Naive thymus-derived CD4-positive, alpha-beta T cell (primary cell): Measurements from ENCODE around the gene TRIM59. TPM values are rescaled to one million over a fixed set of nuclear protein-coding genes. Genes with fewer than 3 reads are reported as not detected.

Experiments used
- ATAC-seq: fragments of 150-1000 bp; cut with Tn5 transposase; 2 replicates; pipeline ENCODE4 v1.10.0; 2021; ENCODE audit warnings: mild to moderate bottlenecking, moderate library complexity
- CTCF ChIA-PET: fragments of 350-600 bp; sonication (Branson Sonifier 250); formaldehyde crosslinking; loops from one replicate; lab custom pipeline; 2021; ENCODE audit warnings: antibody characterized with exemption; lab: Charles Lee
- POLR2A ChIA-PET: fragments of 350-600 bp; sonication (Branson Sonifier 250); formaldehyde crosslinking; loops from one replicate; lab custom pipeline; 2021; ENCODE audit warnings: antibody characterized with exemption, inconsistent platforms; lab: Charles Lee
- DNase-seq, 9 donors: peaks; one replicate each; pipeline versions ENCODE4 v3.0.0 to v3.0.0-alpha.2; 2020 to 2022; ENCODE audit warnings: mixed read lengths in 1 of 9
- H3K27ac ChIP-seq: one replicate; pipeline ENCODE4 v1.7.0; 2013; ENCODE audit warnings: mild to moderate bottlenecking, low read depth, low read length, moderate library complexity
- H3K27me3 ChIP-seq, 2 donors: one replicate each; pipeline ENCODE4 v1.7.0; 2013; ENCODE audit warnings: low read length in 2 of 2, mild to moderate bottlenecking in 2 of 2, moderate library complexity in 2 of 2; ENCODE audit not compliant: control insufficient read depth in 2 of 2, insufficient read depth in 2 of 2
- H3K36me3 ChIP-seq, 3 experiments: 1 replicate in 2 of 3; 2 replicates in 1 of 3; pipeline ENCODE4 v1.7.0; 2013; ENCODE audit warnings: low read length in 3 of 3, mild to moderate bottlenecking in 3 of 3, moderate library complexity in 1 of 3; ENCODE audit not compliant: insufficient read depth in 3 of 3, control insufficient read depth in 2 of 3
- H3K4me1 ChIP-seq, 2 donors: one replicate each; pipeline ENCODE4 v1.7.0; 2013; ENCODE audit warnings: low read length in 2 of 2, mild to moderate bottlenecking in 2 of 2, moderate library complexity in 1 of 2; ENCODE audit not compliant: control insufficient read depth in 2 of 2, insufficient read depth in 2 of 2
- H3K4me3 ChIP-seq: 2 replicates; pipeline ENCODE4 v1.7.0; 2013; ENCODE audit warnings: mild to moderate bottlenecking, low read length
- H3K9me3 ChIP-seq, 3 experiments: 1 replicate in 2 of 3; 2 replicates in 1 of 3; pipeline ENCODE4 v1.7.0; 2013; ENCODE audit warnings: low read length in 3 of 3; ENCODE audit not compliant: control insufficient read depth in 2 of 3
- H3K27ac Mint-ChIP-seq, 9 donors: one replicate each; pipeline ENCODE4 v1.8.0; 2020 to 2022; ENCODE audit warnings: mixed read lengths in 9 of 9, mild to moderate bottlenecking in 8 of 9, moderate library complexity in 5 of 9, inconsistent platforms in 2 of 9
- H3K27me3 Mint-ChIP-seq, 5 donors: one replicate each; pipeline ENCODE4 v1.8.0; 2021 to 2022; ENCODE audit warnings: mixed read lengths in 5 of 5, mild to moderate bottlenecking in 1 of 5
- H3K36me3 Mint-ChIP-seq, 5 donors: one replicate each; pipeline ENCODE4 v1.8.0; 2020 to 2022; ENCODE audit warnings: mixed read lengths in 5 of 5, mild to moderate bottlenecking in 3 of 5, inconsistent platforms in 1 of 5
- H3K4me1 Mint-ChIP-seq, 7 donors: one replicate each; pipeline ENCODE4 v1.8.0; 2020 to 2022; ENCODE audit warnings: mixed read lengths in 7 of 7, mild to moderate bottlenecking in 3 of 7, inconsistent platforms in 1 of 7
- H3K4me3 Mint-ChIP-seq, 10 donors: one replicate each; pipeline ENCODE4 v1.8.0; 2020 to 2022; ENCODE audit warnings: mild to moderate bottlenecking in 10 of 10, mixed read lengths in 10 of 10, moderate library complexity in 6 of 10, inconsistent platforms in 2 of 10
- H3K9me3 Mint-ChIP-seq, 11 donors: one replicate each; pipeline ENCODE4 v1.8.0; 2020 to 2022; ENCODE audit warnings: mixed read lengths in 11 of 11, mild to moderate bottlenecking in 4 of 11, inconsistent platforms in 1 of 11, moderate library complexity in 1 of 11
- intact Hi-C, 2 donors: fragments of 100-400 bp; cut with micrococcal nuclease; formaldehyde crosslinking; loops; one replicate each; pipeline ENCODE4 v1.15.1; 2023
- polyA plus RNA-seq, 2 donors: library from polyadenylated mRNA; unstranded; fragments of 300-500 nt; fragmentation: Illumina TruSeq; gene quantifications; one replicate each; pipeline ENCODE4 v1.2.3, GENCODE V29; 2021
- total RNA-seq, 6 experiments: library from RNA in 5 of 6; stranded (reverse) in 5 of 6; gene quantifications; 1 replicate in 5 of 6; 2 replicates in 1 of 6; pipeline ENCODE4 v1.2.3 and lab custom pipeline; 2021 to 2026

The TRIM59 gene
- total and polyA plus RNA-seq, 7 experiments from 2014 or later = 9.8 to 49.2 (median 17.5) TPM

- no peaks in the 10 kb centered on the region for H3K9me3 ChIP-seq
- H3K4me3 ChIP-seq = no peak overlapping the region
- ChIA-PET POLR2A (no interaction called here), CTCF (no interaction called here)
- Mint-ChIP-seq H3K4me1 (peaks cover 0 to 9% (median 5%) of the 10 kb centered on the region in 7 donors), H3K27me3 (peaks cover 3 to 26% (median 10%) of the 10 kb centered on the region in 5 donors), H3K36me3 (no peaks in the 10 kb centered on the region), H3K4me3 (no peak overlapping the region), H3K27ac (no peak overlapping the region), H3K9me3 (peaks cover 0 to 4% (median 0%) of the 10 kb centered on the region in 11 donors)
- no peaks in the 10 kb centered on the region for H3K36me3 ChIP-seq
- no peak overlapping the region for H3K27ac ChIP-seq
- H3K4me1 ChIP-seq = no peaks in the 10 kb centered on the region
- no peaks in the 10 kb centered on the region for H3K27me3 ChIP-seq
- no peak for DNase-seq
- ATAC-seq = no peak
- intact Hi-C loops = loop anchor here in 1 of 2 donors (10.0 kb wide), 2 partner anchors 256 to 1216 kb away; partner anchors contain the start of gene C3orf80
These were observed 31.3 kb upstream of the TRIM59 start for GRCh38 chr3:160480931-160481330.

- no peaks in the 10 kb centered on the region for H3K36me3 Mint-ChIP-seq
- CTCF ChIA-PET = no interaction called here
- H3K4me1 Mint-ChIP-seq = no peaks in the 10 kb centered on the region
- H3K27ac Mint-ChIP-seq = no peak overlapping the region
- no peak for DNase-seq
- POLR2A ChIA-PET = no interaction called here
- H3K27me3 Mint-ChIP-seq = peaks cover 3 to 24% (median 17%) of the 10 kb centered on the region in 5 donors
- Histone ChIP-seq H3K27me3 (no peaks in the 10 kb centered on the region), H3K36me3 (no peaks in the 10 kb centered on the region), H3K27ac (no peak overlapping the region), H3K4me3 (no peak overlapping the region), H3K4me1 (no peaks in the 10 kb centered on the region), H3K9me3 (no peaks in the 10 kb centered on the region)
- ATAC-seq = no peak
- H3K4me3 Mint-ChIP-seq = no peak overlapping the region
- peaks cover 0 to 4% (median 0%) of the 10 kb centered on the region in 11 donors for H3K9me3 Mint-ChIP-seq
- intact Hi-C loops = no loop called here
These were observed 29.8 kb upstream of the TRIM59 start for GRCh38 chr3:160479376-160479775.

GRCh38 chr3:160478338-160478737 lies 28.8 kb upstream of the TRIM59 start:
- POLR2A ChIA-PET = no interaction called here
- Histone ChIP-seq H3K4me3 (no peak overlapping the region), H3K27ac (no peak overlapping the region), H3K27me3 (no peaks in the 10 kb centered on the region), H3K4me1 (no peaks in the 10 kb centered on the region), H3K9me3 (no peaks in the 10 kb centered on the region), H3K36me3 (no peaks in the 10 kb centered on the region)
- intact Hi-C loops = no loop called here
- no peak for ATAC-seq
- H3K27me3 Mint-ChIP-seq = peaks cover 3 to 20% (median 17%) of the 10 kb centered on the region in 5 donors
- CTCF ChIA-PET = no interaction called here
- H3K4me1 Mint-ChIP-seq = no peaks in the 10 kb centered on the region
- H3K27ac Mint-ChIP-seq = no peak overlapping the region
- H3K9me3 Mint-ChIP-seq = peaks cover 0 to 4% (median 0%) of the 10 kb centered on the region in 11 donors
- no peak for DNase-seq
- no peaks in the 10 kb centered on the region for H3K36me3 Mint-ChIP-seq
- no peak overlapping the region for H3K4me3 Mint-ChIP-seq

- no peaks in the 10 kb centered on the region for H3K4me1 Mint-ChIP-seq
- ATAC-seq = no peak
These were observed 28.2 kb upstream of the TRIM59 start for GRCh38 chr3:160477750-160478149.

GRCh38 chr3:160475884-160476283 lies 26.3 kb upstream of the TRIM59 start:
- no peak overlapping the region for H3K4me3 Mint-ChIP-seq
- intact Hi-C loops = no loop called here
- H3K36me3 ChIP-seq = no peaks in the 10 kb centered on the region
- H3K9me3 ChIP-seq = peaks cover 0 to 3% (median 0%) of the 10 kb centered on the region in 3 experiments
- H3K27me3 ChIP-seq = no peaks in the 10 kb centered on the region
- H3K36me3 Mint-ChIP-seq = peaks cover 0 to 4% (median 0%) of the 10 kb centered on the region in 5 donors
- H3K9me3 Mint-ChIP-seq = peaks cover 0 to 6% (median 3%) of the 10 kb centered on the region in 11 donors
- H3K4me1 ChIP-seq = no peaks in the 10 kb centered on the region
- POLR2A ChIA-PET = no interaction called here
- no peaks in the 10 kb centered on the region for H3K4me1 Mint-ChIP-seq
- CTCF ChIA-PET = no interaction called here
- ATAC-seq (no peak), DNase-seq (no peak)
- H3K27ac ChIP-seq = no peak overlapping the region
- H3K27ac Mint-ChIP-seq = no peak overlapping the region
- H3K27me3 Mint-ChIP-seq = peaks cover 3 to 16% (median 8%) of the 10 kb centered on the region in 5 donors
- no peak overlapping the region for H3K4me3 ChIP-seq

More at GRCh38 chr3:160477750-160478149, 28.2 kb upstream of the TRIM59 start:
- no peak overlapping the region for H3K4me3 ChIP-seq
- H3K27ac ChIP-seq = no peak overlapping the region
- no peak overlapping the region for H3K4me3 Mint-ChIP-seq
- intact Hi-C loops = no loop called here
- H3K27ac Mint-ChIP-seq = no peak overlapping the region
- no peaks in the 10 kb centered on the region for H3K4me1 ChIP-seq
- no peaks in the 10 kb centered on the region for H3K36me3 Mint-ChIP-seq
- H3K9me3 ChIP-seq = no peaks in the 10 kb centered on the region
- no peaks in the 10 kb centered on the region for H3K36me3 ChIP-seq
- DNase-seq = no peak
- H3K27me3 ChIP-seq = no peaks in the 10 kb centered on the region
- H3K9me3 Mint-ChIP-seq = peaks cover 0 to 2% (median 0%) of the 10 kb centered on the region in 11 donors
- H3K27me3 Mint-ChIP-seq = peaks cover 3 to 20% (median 12%) of the 10 kb centered on the region in 5 donors
- ChIA-PET POLR2A (no interaction called here), CTCF (no interaction called here)

GRCh38 chr3:160475153-160475552 lies 25.6 kb upstream of the TRIM59 start:
- ChIA-PET POLR2A (no interaction called here), CTCF (no interaction called here)
- H3K27me3 Mint-ChIP-seq = peaks cover 3 to 16% (median 7%) of the 10 kb centered on the region in 5 donors
- ATAC-seq (no peak), DNase-seq (no peak)
- intact Hi-C loops = no loop called here
- H3K27me3 ChIP-seq = no peaks in the 10 kb centered on the region
- peaks cover 0 to 10% (median 0%) of the 10 kb centered on the region in 3 experiments for H3K9me3 ChIP-seq
- no peak overlapping the region for H3K27ac Mint-ChIP-seq
- no peak overlapping the region for H3K27ac ChIP-seq
- H3K4me3 ChIP-seq = no peak overlapping the region
- no peak overlapping the region for H3K4me3 Mint-ChIP-seq
- peaks cover 0 to 4% (median 0%) of the 10 kb centered on the region in 5 donors for H3K36me3 Mint-ChIP-seq
- H3K4me1 ChIP-seq = no peaks in the 10 kb centered on the region
- H3K36me3 ChIP-seq = no peaks in the 10 kb centered on the region
- peaks cover 0 to 12% (median 8%) of the 10 kb centered on the region in 11 donors for H3K9me3 Mint-ChIP-seq
- H3K4me1 Mint-ChIP-seq = no peaks in the 10 kb centered on the region

- Mint-ChIP-seq H3K4me1 (no peaks in the 10 kb centered on the region), H3K27me3 (peaks cover 0 to 21% (median 7%) of the 10 kb centered on the region in 5 donors), H3K9me3 (peaks cover 0 to 18% (median 15%) of the 10 kb centered on the region in 11 donors), H3K36me3 (peaks cover 0 to 9% (median 1%) of the 10 kb centered on the region in 5 donors), H3K27ac (no peak overlapping the region), H3K4me3 (no peak overlapping the region)
- H3K4me1 ChIP-seq = no peaks in the 10 kb centered on the region
- ATAC-seq = no peak
- H3K9me3 ChIP-seq = peaks cover 0 to 12% (median 0%) of the 10 kb centered on the region in 3 experiments
- H3K27ac ChIP-seq = no peak overlapping the region
- no peaks in the 10 kb centered on the region for H3K36me3 ChIP-seq
- intact Hi-C loops = no loop called here
- ChIA-PET POLR2A (no interaction called here), CTCF (interaction anchor here (0.5 kb wide), 1 partner anchor 216 kb away, joined by 4 read pairs; no protein-coding TSS in a partner anchor)
- no peaks in the 10 kb centered on the region for H3K27me3 ChIP-seq
- no peak overlapping the region for H3K4me3 ChIP-seq
- no peak for DNase-seq
These were observed 24.8 kb upstream of the TRIM59 start for GRCh38 chr3:160474416-160474838.
